ENCODE results near the gene KIF20A.
"Not testable (repeated sequence)": the region's sequence is repeated elsewhere in the genome, so short reads cannot be mapped to it uniquely, and the experiment has no call there.

The KIF20A gene

DNA sequence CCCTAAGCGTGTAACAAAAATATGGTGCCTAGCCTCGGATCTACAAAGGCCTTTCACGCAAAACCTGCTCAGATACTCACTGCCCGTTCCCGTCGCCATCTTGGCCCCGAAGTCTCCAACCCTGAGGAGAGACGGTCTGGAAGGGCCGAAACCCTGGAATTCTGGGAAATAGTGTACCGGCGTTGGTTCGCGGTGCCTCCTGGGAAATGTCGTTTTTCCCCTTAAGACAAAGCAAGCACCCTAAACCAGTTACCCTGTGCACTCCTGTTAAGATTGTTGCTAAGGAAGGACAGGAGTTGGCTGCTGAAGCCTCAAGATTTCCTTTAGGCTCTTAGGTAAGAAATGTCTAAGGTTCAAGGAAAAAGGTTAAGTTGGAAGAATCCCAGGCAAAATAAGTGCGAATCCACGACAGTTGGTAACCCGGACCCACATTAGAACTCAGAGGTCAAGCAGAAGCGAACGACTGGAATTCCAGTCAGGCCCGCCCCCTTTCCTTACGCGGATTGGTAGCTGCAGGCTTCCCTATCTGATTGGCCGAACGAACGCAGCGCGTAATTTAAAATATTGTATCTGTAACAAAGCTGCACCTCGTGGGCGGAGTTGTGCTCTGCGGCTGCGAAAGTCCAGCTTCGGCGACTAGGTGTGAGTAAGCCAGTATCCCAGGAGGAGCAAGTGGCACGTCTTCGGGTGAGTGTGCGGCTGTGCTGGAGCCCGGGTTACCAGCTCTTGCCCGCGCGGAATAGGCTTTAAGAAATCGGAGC lies at the start of gene KIF20A, which contains the start of gene BRD8:
TSS of gene KIF20A (plus strand) at position 597 of the 761 bp plus-strand sequence. CDS start 569 bp downstream, outside the sequence.
TSS of gene BRD8 (minus strand) at position 115 of the 761 bp plus-strand sequence. CDS start at position 99, 16 bp downstream.
- Histone ChIP-seq H3K79me2 (ENCODE audit: control insufficient read depth, insufficient read depth, low read length, unreplicated experiment) (peaks cover 66% of the 10 kb centered on the region), H3K27ac (ENCODE audit: low read depth, low read length) (peak within 1 kb of the TSS; percentile 83)

DNA sequence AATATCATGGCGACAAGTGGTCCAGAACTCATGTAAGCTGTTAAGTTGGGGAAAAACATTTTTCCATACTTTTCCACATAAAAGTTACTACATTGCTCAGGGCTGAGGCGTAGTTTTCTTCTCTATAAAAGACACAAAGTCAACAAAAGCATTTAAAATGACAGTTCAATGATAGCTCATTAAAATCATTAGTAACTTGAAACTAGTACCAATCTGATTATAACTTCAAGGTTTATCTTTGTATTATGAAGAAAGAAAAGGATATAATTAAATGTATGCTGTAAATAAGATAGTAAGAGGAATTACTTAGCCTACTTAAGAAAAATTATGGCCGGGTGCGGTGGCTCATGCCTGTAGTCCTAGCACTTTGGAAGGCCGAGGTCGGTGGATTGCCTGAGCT lies 49.6 kb upstream of the KIF20A start:
- Histone ChIP-seq H3K36me3 (ENCODE audit: insufficient read depth, low read length) (no peaks in the 10 kb centered on the region), H3K79me2 (ENCODE audit: control insufficient read depth, insufficient read depth, low read length, unreplicated experiment) (no peaks in the 10 kb centered on the region), H3K4me1 (ENCODE audit: control insufficient read depth, insufficient read depth, low read length, unreplicated experiment) (no peaks in the 10 kb centered on the region), H3K27me3 (ENCODE audit: insufficient read depth, low read length) (no peaks in the 10 kb centered on the region), H2AFZ (ENCODE audit: low read length, unreplicated experiment) (no peak overlapping the region), H3K4me3 (ENCODE audit: low read depth, low read length) (no peak overlapping the region), H3K27ac (ENCODE audit: low read depth, low read length) (no peak overlapping the region)

More for the DNA sequence above, at the start of gene KIF20A, which contains the start of gene BRD8:
- Histone ChIP-seq H3K4me1 (ENCODE audit: control insufficient read depth, insufficient read depth, low read length, unreplicated experiment) (peaks cover 10% of the 10 kb centered on the region), H2AFZ (ENCODE audit: low read length, unreplicated experiment) (peak within 1 kb of the TSS; percentile 94), H3K27me3 (ENCODE audit: insufficient read depth, low read length) (no peaks in the 10 kb centered on the region), H3K4me3 (ENCODE audit: low read depth, low read length) (peak within 1 kb of the TSS; percentile 93), H3K36me3 (ENCODE audit: insufficient read depth, low read length) (peaks cover 14% of the 10 kb centered on the region)

DNA sequence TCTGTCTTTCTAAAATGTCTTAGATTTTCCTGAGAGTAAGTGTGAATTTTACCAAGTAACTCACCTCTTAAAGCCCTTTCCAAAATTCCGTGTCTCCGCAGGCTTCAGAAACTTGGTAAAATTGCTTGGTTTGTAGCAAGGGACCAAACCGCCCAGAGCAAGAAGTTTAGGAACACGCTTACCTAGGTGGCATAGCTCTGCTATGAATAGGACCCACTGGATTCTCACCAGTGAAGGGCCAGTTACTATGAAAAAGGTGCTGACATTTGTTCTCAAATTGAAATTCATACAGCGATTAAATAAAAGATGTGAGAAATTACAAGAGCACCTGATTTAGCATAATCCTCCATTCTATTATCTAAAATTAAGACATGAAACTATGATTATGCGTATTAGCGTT lies 46.4 kb upstream of the KIF20A start:
- Histone ChIP-seq H3K36me3 (ENCODE audit: insufficient read depth, low read length) (no peaks in the 10 kb centered on the region), H3K27me3 (ENCODE audit: insufficient read depth, low read length) (no peaks in the 10 kb centered on the region), H3K4me3 (ENCODE audit: low read depth, low read length) (peak overlapping the region; percentile 48; the same call in 1 of the 2 replicates), H3K79me2 (ENCODE audit: control insufficient read depth, insufficient read depth, low read length, unreplicated experiment) (no peaks in the 10 kb centered on the region), H3K27ac (ENCODE audit: low read depth, low read length) (no peak overlapping the region), H2AFZ (ENCODE audit: low read length, unreplicated experiment) (no peak overlapping the region), H3K4me1 (ENCODE audit: control insufficient read depth, insufficient read depth, low read length, unreplicated experiment) (no peaks in the 10 kb centered on the region)

GRCh38 chr5:138138949-138139780 lies 39.7 kb upstream of the KIF20A start, which contains the start of gene NME5:
Gene NME5 (minus strand): TSS chr5:138139428. CDS start chr5:138138780, 648 bp downstream.
- H3K36me3 ChIP-seq (ENCODE audit: insufficient read depth, low read length): no peaks in the 10 kb centered on the region
- no peaks in the 10 kb centered on the region for H3K4me1 ChIP-seq (ENCODE audit: control insufficient read depth, insufficient read depth, low read length, unreplicated experiment)
- no peaks in the 10 kb centered on the region for H3K27me3 ChIP-seq (ENCODE audit: insufficient read depth, low read length)
- no peaks in the 10 kb centered on the region for H3K79me2 ChIP-seq (ENCODE audit: control insufficient read depth, insufficient read depth, low read length, unreplicated experiment)
- peak within 1 kb of the TSS; percentile 85 for H2AFZ ChIP-seq (ENCODE audit: low read length, unreplicated experiment)
- H3K27ac ChIP-seq (ENCODE audit: low read depth, low read length): no peak within 1 kb of the TSS
- peak within 1 kb of the TSS; percentile 66 for H3K4me3 ChIP-seq (ENCODE audit: low read depth, low read length)

- H3K4me1 ChIP-seq (ENCODE audit: control insufficient read depth, insufficient read depth, low read length, unreplicated experiment): no peaks in the 10 kb centered on the region
- H2AFZ ChIP-seq (ENCODE audit: low read length, unreplicated experiment): no peak overlapping the region
- H3K4me3 ChIP-seq (ENCODE audit: low read depth, low read length): no peak overlapping the region
- no peaks in the 10 kb centered on the region for H3K36me3 ChIP-seq (ENCODE audit: insufficient read depth, low read length)
- no peaks in the 10 kb centered on the region for H3K27me3 ChIP-seq (ENCODE audit: insufficient read depth, low read length)
- no peaks in the 10 kb centered on the region for H3K79me2 ChIP-seq (ENCODE audit: control insufficient read depth, insufficient read depth, low read length, unreplicated experiment)
- H3K27ac ChIP-seq (ENCODE audit: low read depth, low read length): no peak overlapping the region
Measured at GRCh38 chr5:138139781-138140090, 39.2 kb upstream of the KIF20A start.

DNA sequence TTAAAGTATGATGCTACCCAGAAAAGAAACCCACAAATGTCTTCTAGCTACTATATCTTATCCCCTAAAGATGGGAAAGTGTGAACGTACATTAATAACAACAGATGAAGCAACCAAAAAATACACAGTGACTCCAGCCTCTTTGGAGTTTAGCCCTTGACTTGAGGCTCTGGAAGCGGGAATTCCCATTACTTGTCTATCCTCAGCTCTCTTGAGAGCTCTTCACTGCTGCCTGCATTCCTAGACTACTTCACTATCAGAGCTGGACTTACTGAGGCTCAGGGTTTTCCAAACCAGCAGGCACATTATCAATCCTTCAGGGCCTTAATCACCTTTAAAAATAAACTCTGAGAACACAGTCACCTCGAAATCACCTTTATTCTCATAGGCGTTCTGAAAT lies 38.6 kb upstream of the KIF20A start:
- no peaks in the 10 kb centered on the region for H3K27me3 ChIP-seq (ENCODE audit: insufficient read depth, low read length)
- H3K4me1 ChIP-seq (ENCODE audit: control insufficient read depth, insufficient read depth, low read length, unreplicated experiment): no peaks in the 10 kb centered on the region
- no peak overlapping the region for H3K4me3 ChIP-seq (ENCODE audit: low read depth, low read length)
- H2AFZ ChIP-seq (ENCODE audit: low read length, unreplicated experiment): no peak overlapping the region
- H3K36me3 ChIP-seq (ENCODE audit: insufficient read depth, low read length): no peaks in the 10 kb centered on the region
- H3K27ac ChIP-seq (ENCODE audit: low read depth, low read length): no peak overlapping the region
- H3K79me2 ChIP-seq (ENCODE audit: control insufficient read depth, insufficient read depth, low read length, unreplicated experiment): no peaks in the 10 kb centered on the region

DNA sequence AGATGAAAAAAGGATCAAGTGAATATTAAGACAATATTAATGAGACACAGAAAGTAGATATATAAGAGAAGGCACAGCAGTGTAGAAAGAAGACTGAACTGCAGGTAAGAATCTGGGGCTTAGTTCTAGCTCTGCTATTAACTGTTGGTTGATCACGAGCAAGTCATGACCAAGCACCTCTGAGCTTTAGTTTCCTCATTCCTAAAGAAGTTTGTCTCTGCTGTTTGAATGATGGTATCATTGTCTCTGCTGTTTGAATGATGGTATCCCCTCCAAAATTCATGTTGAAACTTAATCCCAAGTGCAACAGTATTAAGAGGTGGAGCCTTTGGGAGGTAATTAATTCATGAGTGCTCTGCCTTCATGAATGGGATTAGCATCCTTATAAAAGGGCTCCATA lies 37.2 kb upstream of the KIF20A start:
- H3K36me3 ChIP-seq (ENCODE audit: insufficient read depth, low read length): no peaks in the 10 kb centered on the region
- H3K27ac ChIP-seq (ENCODE audit: low read depth, low read length): no peak overlapping the region
- H3K4me1 ChIP-seq (ENCODE audit: control insufficient read depth, insufficient read depth, low read length, unreplicated experiment): no peaks in the 10 kb centered on the region

GRCh38 chr5:138143578-138143977 lies 35.3 kb upstream of the KIF20A start:
- not testable (repeated sequence) for H2AFZ ChIP-seq (ENCODE audit: low read length, unreplicated experiment); H3K4me3 ChIP-seq (ENCODE audit: low read depth, low read length); H3K36me3 ChIP-seq (ENCODE audit: insufficient read depth, low read length); H3K4me1 ChIP-seq (ENCODE audit: control insufficient read depth, insufficient read depth, low read length, unreplicated experiment); H3K27me3 ChIP-seq (ENCODE audit: insufficient read depth, low read length); H3K79me2 ChIP-seq (ENCODE audit: control insufficient read depth, insufficient read depth, low read length, unreplicated experiment); H3K27ac ChIP-seq (ENCODE audit: low read depth, low read length)

More for the DNA sequence above, 37.2 kb upstream of the KIF20A start:
- Histone ChIP-seq H3K27me3 (ENCODE audit: insufficient read depth, low read length) (no peaks in the 10 kb centered on the region), H2AFZ (ENCODE audit: low read length, unreplicated experiment) (no peak overlapping the region), H3K79me2 (ENCODE audit: control insufficient read depth, insufficient read depth, low read length, unreplicated experiment) (no peaks in the 10 kb centered on the region), H3K4me3 (ENCODE audit: low read depth, low read length) (no peak overlapping the region)

DNA sequence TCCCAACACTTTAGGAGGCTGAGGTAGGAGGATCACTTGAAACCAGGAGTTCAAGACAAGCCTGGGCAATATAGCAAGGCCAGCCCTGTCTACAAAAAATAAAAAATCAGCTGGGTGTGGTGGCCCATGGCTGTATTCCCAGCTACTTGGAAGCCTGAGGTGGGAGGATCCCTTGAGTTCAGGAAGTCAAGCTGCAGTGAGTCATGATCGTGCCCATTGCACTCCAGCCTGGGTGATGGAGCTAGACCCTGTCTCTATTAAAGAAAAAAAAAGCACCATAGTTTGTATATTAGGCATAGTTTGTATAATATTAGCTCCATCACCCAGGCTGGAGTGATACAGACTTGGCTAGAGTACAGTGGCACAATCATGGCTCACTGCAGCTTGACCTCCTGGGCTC lies 30.1 kb upstream of the KIF20A start:
- Histone ChIP-seq H3K36me3 (ENCODE audit: insufficient read depth, low read length) (no peaks in the 10 kb centered on the region), H2AFZ (ENCODE audit: low read length, unreplicated experiment) (no peak overlapping the region), H3K4me1 (ENCODE audit: control insufficient read depth, insufficient read depth, low read length, unreplicated experiment) (peaks cover 11% of the 10 kb centered on the region), H3K27me3 (ENCODE audit: insufficient read depth, low read length) (no peaks in the 10 kb centered on the region), H3K27ac (ENCODE audit: low read depth, low read length) (no peak overlapping the region), H3K79me2 (ENCODE audit: control insufficient read depth, insufficient read depth, low read length, unreplicated experiment) (no peaks in the 10 kb centered on the region), H3K4me3 (ENCODE audit: low read depth, low read length) (no peak overlapping the region)

DNA sequence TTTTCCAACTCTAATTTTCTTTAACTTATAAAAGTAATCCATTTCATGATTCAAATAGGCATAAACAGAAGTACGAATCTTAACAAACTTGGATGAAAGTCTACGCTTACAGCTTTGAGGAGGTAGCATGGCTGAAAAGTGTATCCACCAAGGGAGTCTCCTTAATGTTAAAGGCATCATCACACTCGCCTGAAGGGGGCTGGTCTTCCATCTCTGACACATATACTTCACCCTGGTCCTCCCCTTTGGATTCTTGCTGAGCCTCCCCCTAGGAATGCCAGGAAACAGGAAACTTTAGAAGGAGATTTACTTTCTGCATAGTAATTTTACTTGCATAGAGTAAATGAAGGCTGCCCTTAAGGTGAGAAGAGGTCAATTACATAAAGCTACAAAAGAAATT lies 29.4 kb upstream of the KIF20A start:
- no peaks in the 10 kb centered on the region for H3K79me2 ChIP-seq (ENCODE audit: control insufficient read depth, insufficient read depth, low read length, unreplicated experiment)

More for the DNA sequence above, 29.4 kb upstream of the KIF20A start:
- no peaks in the 10 kb centered on the region for H3K27me3 ChIP-seq (ENCODE audit: insufficient read depth, low read length)
- H3K27ac ChIP-seq (ENCODE audit: low read depth, low read length): no peak overlapping the region
- no peak overlapping the region for H2AFZ ChIP-seq (ENCODE audit: low read length, unreplicated experiment)
- no peaks in the 10 kb centered on the region for H3K36me3 ChIP-seq (ENCODE audit: insufficient read depth, low read length)
- no peak overlapping the region for H3K4me3 ChIP-seq (ENCODE audit: low read depth, low read length)
- peaks cover 11% of the 10 kb centered on the region for H3K4me1 ChIP-seq (ENCODE audit: control insufficient read depth, insufficient read depth, low read length, unreplicated experiment)
